Erythroblast (primary cell): ENCODE data around the gene LIN54.
"Not testable (repeated sequence)": the region's sequence is repeated elsewhere in the genome, so short reads cannot be mapped to it uniquely, and the experiment has no call there.

Experiments used
- DNase-seq, 2 experiments: peaks; one replicate each; lab custom pipeline; 2025; lab: John Stamatoyannopoulos, UW
- GATA1 ChIP-seq: IDR thresholded peaks from 2 replicates; pipeline ENCODE4 v1.6.1; 2011; ENCODE audit warnings: low read depth, mild to moderate bottlenecking, control low read depth, low read length, moderate library complexity
- POLR2A ChIP-seq: IDR thresholded peaks from 2 replicates; pipeline ENCODE4 v1.6.1; 2011; ENCODE audit warnings: mild to moderate bottlenecking, low read length

Gene LIN54

DNA sequence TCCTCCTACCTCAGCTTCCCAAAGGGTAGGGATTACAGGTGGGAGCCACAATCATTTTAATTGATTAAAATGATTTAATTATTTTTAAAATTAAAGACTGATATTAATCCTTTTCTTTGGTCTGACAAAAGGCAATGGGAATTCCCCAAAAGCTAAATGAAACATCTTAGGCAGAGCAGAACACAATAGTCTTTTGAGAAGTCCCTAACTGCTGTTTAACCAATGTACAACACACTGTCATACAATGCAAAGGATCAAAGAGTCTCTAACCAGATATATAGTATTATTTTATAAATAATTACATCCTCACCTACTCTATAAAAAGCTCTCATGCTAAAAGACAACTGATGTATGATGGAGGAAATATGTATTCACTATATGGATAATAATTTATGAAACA lies 63.1 kb downstream of the LIN54 start:
- DNase-seq, result no peak
- TF ChIP-seq POLR2A, result no peak
- no peak for TF ChIP-seq GATA1

DNA sequence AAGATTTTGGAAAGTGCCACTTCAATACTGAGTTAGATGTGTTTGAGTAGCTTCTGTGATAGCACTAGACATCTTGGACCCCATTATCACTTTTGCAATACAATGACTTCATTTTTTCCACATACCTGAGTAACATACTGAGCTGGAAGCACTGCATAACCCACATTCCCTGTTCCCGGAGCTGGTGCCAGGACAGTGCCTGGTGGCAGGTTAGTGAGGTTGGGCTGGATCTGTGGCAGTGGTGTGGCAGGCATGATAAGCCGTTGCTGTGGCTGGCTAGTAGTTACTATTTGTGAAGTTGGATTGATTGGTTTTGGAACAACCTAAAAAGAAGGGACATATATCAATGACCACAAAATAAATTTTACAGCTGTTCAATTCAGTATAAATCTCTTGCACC lies 71.2 kb downstream of the LIN54 start:
- no peak for DNase-seq
- TF ChIP-seq GATA1, result no peak

DNA sequence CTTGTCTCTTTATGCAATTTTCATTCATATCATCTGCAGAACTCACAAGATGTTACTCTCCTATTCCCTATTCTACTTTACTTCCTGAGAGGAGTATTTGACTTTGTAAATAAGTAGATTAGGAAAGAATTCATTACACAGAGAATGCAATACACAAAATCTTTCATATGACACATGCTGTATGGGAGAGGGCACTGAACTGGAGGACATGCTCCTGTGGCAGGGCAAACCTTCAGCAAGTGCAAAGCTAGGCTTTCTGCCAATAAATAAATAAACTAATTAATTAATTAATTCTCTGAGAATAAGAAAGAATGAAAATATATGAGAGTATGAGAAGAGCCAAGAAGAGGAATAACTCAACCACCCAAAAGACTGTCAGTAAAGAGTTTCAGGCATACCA lies 76.2 kb downstream of the LIN54 start:
- no peak for DNase-seq
- TF ChIP-seq POLR2A (no peak), GATA1 (no peak)

DNA sequence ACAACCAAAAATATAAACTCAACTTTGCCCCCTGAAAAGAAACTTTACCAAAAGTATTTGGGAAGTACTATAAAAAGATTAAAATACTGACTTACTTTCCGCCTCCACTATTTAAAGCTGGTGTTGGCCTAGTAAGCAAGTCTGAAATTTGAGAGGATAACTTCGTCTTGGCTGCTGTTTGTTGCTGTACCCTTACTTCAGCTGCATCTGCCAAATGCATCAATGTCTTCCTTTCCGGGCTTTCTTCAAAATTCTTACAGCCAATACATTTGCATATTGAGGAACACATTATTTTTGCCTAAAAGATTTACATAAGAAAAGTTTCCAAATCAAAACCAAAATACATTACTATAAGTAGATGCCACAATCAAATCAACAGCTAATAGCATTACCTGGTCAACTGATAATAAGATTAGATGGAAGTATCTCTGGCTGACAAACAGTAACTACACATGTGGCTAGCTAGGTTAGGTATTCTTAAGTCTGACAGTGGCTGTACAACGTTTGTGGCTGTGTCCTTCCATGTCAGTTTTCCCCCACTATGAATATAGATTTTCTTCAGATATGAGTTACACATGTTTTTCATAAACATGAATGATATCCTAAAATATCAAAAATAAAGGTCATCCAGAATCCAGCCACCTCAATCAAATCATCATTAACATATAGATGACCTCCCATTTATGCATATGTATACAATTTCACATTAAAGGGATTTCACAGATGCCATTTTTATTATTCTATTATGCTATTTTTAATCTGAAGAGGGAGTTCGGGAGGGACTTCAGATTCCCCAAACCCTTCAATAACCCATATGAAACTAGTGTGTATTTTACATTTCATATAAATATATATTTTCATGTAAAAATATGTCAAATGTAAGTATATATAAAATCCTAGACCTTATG lies 79.5 kb downstream of the LIN54 start:
- TF ChIP-seq POLR2A (no peak), GATA1 (no peak)
- DNase-seq, result no peak

DNA sequence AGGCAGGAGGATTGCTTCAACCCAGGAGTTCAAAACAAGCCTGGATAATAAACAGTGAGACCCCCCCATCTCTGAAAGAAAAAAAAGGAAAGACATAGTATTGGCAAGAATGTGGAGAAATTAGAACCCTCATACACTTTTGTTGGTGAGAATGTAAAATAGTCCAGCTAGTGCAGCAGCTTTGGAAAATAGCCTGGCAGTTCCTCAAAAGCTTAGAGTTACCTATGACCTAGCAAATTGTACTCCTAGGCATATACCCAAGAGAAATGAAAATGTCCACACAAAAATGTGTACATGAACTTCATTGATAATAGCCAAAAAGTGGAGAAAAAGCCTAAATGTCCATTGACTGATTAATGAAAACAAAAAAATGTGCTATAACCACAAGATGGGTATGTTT lies 88.8 kb downstream of the LIN54 start:
- TF ChIP-seq GATA1, result no peak
- TF ChIP-seq POLR2A, result no peak
- no peak for DNase-seq

DNA sequence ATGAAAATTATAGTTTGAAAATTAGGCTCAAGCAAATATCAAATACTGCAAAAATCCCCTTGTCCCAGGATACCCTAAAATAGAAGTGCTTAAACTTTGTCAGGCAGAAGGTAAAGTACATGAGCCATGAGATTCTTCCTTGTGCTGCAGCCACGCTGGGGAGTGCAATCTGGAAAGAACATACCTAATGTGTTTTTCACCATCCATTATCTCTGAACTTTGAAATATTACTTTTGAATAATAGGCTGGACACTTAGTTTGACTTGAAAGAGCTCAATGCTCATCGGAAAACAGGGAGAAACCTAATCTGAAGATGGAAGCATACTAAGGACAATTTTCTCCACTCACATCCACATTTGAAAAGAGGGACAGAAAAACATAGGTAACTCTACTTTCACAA lies 91.2 kb downstream of the LIN54 start:
- TF ChIP-seq POLR2A (no peak), GATA1 (no peak)

DNA sequence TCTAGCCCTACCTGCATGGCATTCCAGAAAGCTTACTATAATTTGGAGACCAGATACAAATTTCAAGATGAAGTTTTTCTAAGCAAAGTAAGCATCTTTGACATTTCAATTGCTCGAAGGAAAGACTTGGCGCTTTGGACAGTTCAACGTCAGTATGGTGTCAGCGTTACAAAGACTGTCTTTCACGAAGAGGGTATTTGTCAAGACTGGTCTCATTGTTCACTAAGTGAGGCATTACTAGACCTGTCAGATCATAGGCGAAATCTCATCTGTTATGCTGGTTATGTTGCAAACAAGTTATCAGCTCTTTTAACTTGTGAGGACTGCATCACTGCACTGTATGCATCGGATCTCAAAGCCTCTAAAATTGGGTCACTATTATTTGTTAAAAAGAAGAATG lies 92.5 kb downstream of the LIN54 start:
- TF ChIP-seq GATA1 (no peak), POLR2A (no peak)
- no peak for DNase-seq

More for the DNA sequence above, 91.2 kb downstream of the LIN54 start:
- DNase-seq, result no peak

DNA sequence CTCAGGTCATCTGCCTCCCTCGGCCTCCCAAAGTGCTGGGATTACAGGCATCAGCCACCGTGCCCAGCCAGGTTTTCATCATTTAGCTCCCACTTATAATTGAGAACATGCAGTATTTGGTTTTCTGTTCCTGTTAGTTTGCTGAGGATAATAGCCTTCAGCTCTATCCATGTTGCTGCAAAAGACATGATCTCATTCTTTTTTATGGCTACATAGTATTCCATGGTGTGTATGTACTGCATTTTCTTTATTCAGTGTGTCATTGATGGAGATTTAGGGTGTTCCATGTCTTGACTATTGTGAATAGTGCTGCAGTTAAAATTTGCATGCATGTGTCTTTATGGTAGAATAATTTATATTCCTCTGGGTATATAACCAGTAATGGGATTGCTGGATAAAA lies 96.7 kb downstream of the LIN54 start:
- not testable (repeated sequence) for DNase-seq

DNA sequence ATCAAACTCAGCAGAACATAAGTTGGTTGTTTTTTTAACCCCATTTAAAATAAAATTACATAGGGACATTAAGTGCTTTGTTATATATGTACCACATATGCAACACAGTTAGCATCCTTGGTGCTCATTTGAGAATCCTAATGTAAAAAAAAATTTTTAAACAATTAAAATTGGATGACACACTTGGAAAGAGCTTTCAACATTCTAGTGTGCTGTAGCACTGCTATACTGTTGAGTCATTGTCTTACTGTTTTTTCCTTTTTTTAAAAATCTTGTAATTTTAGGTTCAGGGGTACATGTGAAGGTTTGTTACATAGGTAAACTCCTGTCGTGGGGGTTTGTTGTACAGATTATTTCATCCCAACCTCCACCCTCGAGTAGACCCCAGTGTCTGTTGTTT lies 97.3 kb downstream of the LIN54 start:
- DNase-seq, result no peak
- no peak for TF ChIP-seq GATA1
- TF ChIP-seq POLR2A, result no peak

DNA sequence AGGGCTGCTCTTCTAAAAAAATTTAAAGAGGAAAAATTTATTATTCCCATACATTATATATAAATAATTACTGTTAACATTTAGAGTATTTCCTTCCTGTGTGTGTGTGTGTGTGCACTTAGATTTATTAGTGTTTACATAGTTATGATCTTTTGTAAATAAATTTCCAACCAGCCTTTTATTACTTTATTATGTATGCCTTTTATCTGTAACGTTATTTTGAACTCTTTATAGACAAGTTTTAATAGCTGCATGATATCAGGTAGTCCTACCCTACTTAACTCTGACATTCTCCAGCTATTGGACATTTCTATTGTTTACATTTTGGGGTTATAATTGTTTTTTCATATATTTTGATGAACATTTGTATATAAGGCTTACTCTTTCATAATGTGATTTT lies 101.3 kb downstream of the LIN54 start:
- DNase-seq, result no peak
- TF ChIP-seq GATA1, result no peak
- no peak for TF ChIP-seq POLR2A

DNA sequence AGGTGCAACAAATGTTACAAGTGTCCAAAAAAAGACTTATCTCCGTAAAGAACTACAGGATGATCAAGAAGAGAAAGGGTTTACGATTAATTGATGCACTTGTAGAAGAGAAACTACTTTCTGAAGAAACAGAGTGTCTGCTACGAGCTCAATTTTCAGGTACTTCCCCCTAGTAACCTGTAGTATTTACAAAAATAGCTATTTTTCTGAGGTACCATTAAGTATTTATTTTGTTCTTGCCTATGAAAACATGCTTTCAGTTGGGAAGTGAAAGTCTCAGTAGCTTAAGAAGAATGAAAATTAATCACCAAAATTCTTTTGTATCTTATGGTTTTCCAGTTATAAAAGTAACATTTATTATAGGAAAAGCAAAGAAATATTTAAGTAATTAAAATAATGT lies 104.2 kb downstream of the LIN54 start:
- no peak for TF ChIP-seq GATA1
- TF ChIP-seq POLR2A, result no peak
- no peak for DNase-seq

DNA sequence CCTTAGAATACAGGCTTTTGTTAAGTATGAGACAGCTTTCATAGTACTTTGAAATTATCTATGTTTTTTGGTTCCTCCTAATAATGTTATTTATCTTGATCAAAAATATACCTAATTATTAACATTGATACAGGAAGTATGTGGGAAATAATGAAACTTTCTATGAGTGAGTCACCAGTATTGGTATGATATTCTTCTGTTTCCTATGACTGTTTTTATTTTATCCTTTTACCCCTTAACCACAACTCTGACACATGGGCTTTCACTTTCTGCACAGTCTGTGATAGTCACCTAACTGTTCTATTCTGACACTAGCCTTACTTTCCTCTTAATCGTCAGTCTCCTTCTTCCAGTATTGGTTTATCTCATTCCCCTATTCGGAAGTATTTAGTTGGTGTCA lies 105.4 kb downstream of the LIN54 start:
- peak; percentile 23 to 24 for DNase-seq
- no peak for TF ChIP-seq POLR2A
- no peak for TF ChIP-seq GATA1

DNA sequence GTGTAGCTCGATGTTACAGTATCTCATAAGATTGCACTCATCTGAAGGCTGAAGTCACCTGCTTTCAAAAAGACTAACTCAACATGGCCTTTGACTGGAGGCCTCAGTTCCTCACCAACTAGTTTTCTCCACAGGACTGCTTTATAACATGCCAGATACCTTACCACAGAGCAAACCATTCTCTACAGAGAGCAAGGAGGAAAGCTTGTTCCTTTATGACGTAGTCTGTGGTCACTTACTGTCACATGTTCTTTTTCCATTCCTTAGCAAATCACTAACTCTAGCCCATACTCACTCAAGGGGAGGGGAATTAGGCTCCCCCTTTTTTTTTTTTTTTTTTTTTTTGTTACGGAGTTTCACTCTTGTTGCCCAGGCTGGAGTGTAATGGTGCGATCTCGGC lies 106.9 kb downstream of the LIN54 start:
- DNase-seq, result no peak
- TF ChIP-seq POLR2A (peak; percentile 53), GATA1 (no peak)

DNA sequence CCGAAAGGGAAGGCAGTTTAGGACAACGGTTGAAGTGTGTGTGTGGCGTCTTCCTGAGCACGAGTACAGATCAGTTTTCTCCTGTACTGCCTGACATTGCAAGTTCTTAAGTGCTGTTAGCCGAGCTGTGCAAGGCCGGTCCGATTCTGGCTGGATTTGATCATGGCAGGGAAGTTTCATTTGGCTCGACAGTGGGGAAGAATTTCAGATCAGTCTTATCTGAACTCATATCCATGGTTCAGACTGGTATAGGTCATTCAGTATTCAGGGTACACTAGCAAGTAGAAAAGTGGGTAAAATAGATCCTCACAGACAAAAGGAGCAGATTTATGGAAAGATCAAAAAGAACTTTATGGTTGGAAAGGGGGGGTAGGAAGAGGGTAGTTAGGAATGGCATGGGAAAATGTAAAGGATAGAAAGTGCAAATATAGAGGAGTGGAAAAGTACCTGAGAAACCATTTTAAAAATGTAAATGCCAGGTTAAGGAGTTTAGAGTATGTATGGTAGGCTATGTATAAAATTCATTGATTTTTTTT lies 109.4 kb downstream of the LIN54 start:
- TF ChIP-seq GATA1 (no peak), POLR2A (peak; percentile 65)
- DNase-seq, result no peak
